H1 (cell line): ENCODE measurements around the gene ARID5A. TPM values are rescaled to one million over a fixed set of nuclear protein-coding genes. Genes with fewer than 3 reads are reported as not detected.

Source experiments
- CTCF ChIA-PET: fragments of 300-600 bp; sonication (Branson Sonifier 250); formaldehyde crosslinking; loops from one replicate; lab custom pipeline; 2021; ENCODE audit not compliant: partially characterized antibody; lab: Charles Lee
- POLR2A ChIA-PET: fragments of 300-600 bp; sonication (Branson Sonifier 250); formaldehyde crosslinking; loops from one replicate; lab custom pipeline; 2021; ENCODE audit warnings: inconsistent platforms; ENCODE audit not compliant: partially characterized antibody; lab: Charles Lee
- DNase-seq, 2 experiments: peaks; one replicate each; pipeline versions ENCODE4 v3.0.0 to v3.0.0-alpha.2; 2010 to 2022; ENCODE audit warnings: low spot score in 2 of 2, low read depth in 1 of 2, mixed read lengths in 1 of 2
- FAIRE-seq: peaks from 2 replicates; lab custom pipeline; 2011; peaks lifted over from hg19 to GRCh38; lab: Jason Lieb, UNC
- H2AFZ ChIP-seq: 2 replicates; pipeline ENCODE4 v1.8.1; 2012; ENCODE audit warnings: low read length, inconsistent platforms
- H2AK5ac ChIP-seq: 2 replicates; pipeline ENCODE4 v1.6.1; 2013; ENCODE audit warnings: low read depth, low read length
- H2BK120ac ChIP-seq: replicated peaks from 2 replicates; pipeline ENCODE3; 2013; ENCODE audit warnings: low read depth, low read length, inconsistent platforms
- H2BK12ac ChIP-seq: 2 replicates; pipeline ENCODE4 v1.6.1; 2013; ENCODE audit warnings: low read depth, low read length
- H2BK15ac ChIP-seq: 2 replicates; pipeline ENCODE4 v1.6.1; 2013; ENCODE audit warnings: low read length
- H2BK20ac ChIP-seq: 2 replicates; pipeline ENCODE4 v1.6.1; 2013; ENCODE audit warnings: low read length
- H2BK5ac ChIP-seq: 2 replicates; pipeline ENCODE4 v1.6.1; 2013; ENCODE audit warnings: low read depth, low read length
- H3K14ac ChIP-seq: 2 replicates; pipeline ENCODE4 v1.6.1; 2013; ENCODE audit warnings: inconsistent platforms; ENCODE audit not compliant: insufficient read length
- H3K18ac ChIP-seq: 2 replicates; pipeline ENCODE4 v1.6.1; 2013; ENCODE audit warnings: low read length; ENCODE audit errors: extremely low read depth
- H3K23ac ChIP-seq: 2 replicates; pipeline ENCODE4 v1.6.1; 2013; ENCODE audit warnings: inconsistent platforms; ENCODE audit not compliant: insufficient read length
- H3K23me2 ChIP-seq: 2 replicates; pipeline ENCODE4 v1.6.1; 2013; ENCODE audit warnings: low read depth, low read length
- H3K27ac ChIP-seq: 2 replicates; pipeline ENCODE4 v1.6.1; 2011; ENCODE audit warnings: low read depth, low read length, inconsistent platforms
- H3K27me3 ChIP-seq, 4 experiments: replicated peaks in 1 of 4; 1 replicate in 1 of 4; 2 replicates in 3 of 4; pipeline versions ENCODE4 v1.6.1 to v1.8.1; 2011 to 2013; ENCODE audit warnings: low read length in 3 of 4, mild to moderate bottlenecking in 3 of 4, inconsistent platforms in 2 of 4, mixed read lengths in 2 of 4, moderate library complexity in 1 of 4; ENCODE audit not compliant: control insufficient read depth in 3 of 4, insufficient read depth in 3 of 4; ENCODE audit errors: extremely low read depth in 1 of 4
- H3K36me3 ChIP-seq, 4 experiments: 2 replicates each; pipeline versions ENCODE4 v1.6.1 to v1.8.1; 2011 to 2013; ENCODE audit warnings: mild to moderate bottlenecking in 4 of 4, low read length in 3 of 4, moderate library complexity in 2 of 4, control low read depth in 1 of 4, inconsistent platforms in 1 of 4; ENCODE audit not compliant: insufficient read depth in 4 of 4, control insufficient read depth in 2 of 4
- H3K4ac ChIP-seq: replicated peaks from 2 replicates; pipeline ENCODE3; 2013; ENCODE audit warnings: low read length, low read depth, mixed read lengths, inconsistent platforms; ENCODE audit not compliant: insufficient read length
- H3K4me1 ChIP-seq, 4 experiments: replicated peaks in 1 of 4; 1 replicate in 1 of 4; 2 replicates in 3 of 4; pipeline versions ENCODE4 v1.6.1 to v1.8.1; 2011 to 2013; ENCODE audit warnings: low read length in 3 of 4, inconsistent platforms in 2 of 4, mixed read lengths in 1 of 4; ENCODE audit not compliant: insufficient read depth in 4 of 4, control insufficient read depth in 3 of 4
- H3K4me2 ChIP-seq, 2 experiments: 2 replicates each; pipeline versions ENCODE4 v1.6.1 to v1.8.1; 2011 to 2013; ENCODE audit warnings: low read depth in 2 of 2, low read length in 2 of 2, control low read depth in 1 of 2, inconsistent platforms in 1 of 2, mild to moderate bottlenecking in 1 of 2; ENCODE audit not compliant: insufficient read depth in 1 of 2
- H3K4me3 ChIP-seq, 4 experiments: fragments of 200-600, 300-600 bp in 1 of 4; sonication (generic), shearing (Covaris generic), sonication (Bioruptor Twin) in 1 of 4; 2 replicates each; pipeline versions ENCODE4 v1.5.1 to v1.8.1; 2011 to 2016; ENCODE audit warnings: low read length in 4 of 4, low read depth in 3 of 4, control low read depth in 2 of 4, inconsistent platforms in 2 of 4, mild to moderate bottlenecking in 2 of 4, mixed read lengths in 1 of 4, moderate library complexity in 1 of 4; ENCODE audit not compliant: insufficient read depth in 2 of 4; ENCODE audit errors: extremely low read depth in 1 of 4
- H3K56ac ChIP-seq: replicated peaks from 2 replicates; pipeline ENCODE3; 2013; ENCODE audit warnings: low read depth, mild to moderate bottlenecking, mixed read lengths, low read length, inconsistent platforms; ENCODE audit not compliant: insufficient read length
- H3K79me1 ChIP-seq: 2 replicates; pipeline ENCODE4 v1.6.1; 2013; ENCODE audit warnings: low read depth, low read length, control low read depth
- H3K79me2 ChIP-seq, 2 experiments: 2 replicates each; pipeline versions ENCODE4 v1.6.1 to v1.8.1; 2012 to 2013; ENCODE audit warnings: low read length in 2 of 2, mild to moderate bottlenecking in 2 of 2, inconsistent platforms in 1 of 2; ENCODE audit not compliant: insufficient read depth in 2 of 2, control insufficient read depth in 1 of 2
- H3K9ac ChIP-seq, 4 experiments: replicated peaks in 1 of 4; 1 replicate in 1 of 4; 2 replicates in 3 of 4; pipeline versions ENCODE4 v1.6.1 to v1.8.1; 2011 to 2013; ENCODE audit warnings: low read depth in 3 of 4, low read length in 3 of 4, control low read depth in 2 of 4, mild to moderate bottlenecking in 2 of 4, moderate library complexity in 2 of 4, inconsistent platforms in 1 of 4; ENCODE audit errors: extremely low read depth in 1 of 4
- H3K9me3 ChIP-seq, 2 experiments: 2 replicates each; pipeline versions ENCODE4 v1.6.1 to v1.8.1; 2012 to 2013; ENCODE audit warnings: mild to moderate bottlenecking in 2 of 2, moderate library complexity in 2 of 2, control low read depth in 1 of 2, inconsistent platforms in 1 of 2, low read depth in 1 of 2, low read length in 1 of 2, mixed read lengths in 1 of 2; ENCODE audit not compliant: insufficient read depth in 2 of 2
- H4K20me1 ChIP-seq, 2 experiments: replicated peaks in 1 of 2; 2 replicates each; pipeline versions ENCODE3 to v1.8.1; 2011 to 2013; ENCODE audit warnings: inconsistent platforms in 2 of 2, low read length in 2 of 2, mild to moderate bottlenecking in 1 of 2; ENCODE audit not compliant: insufficient read depth in 2 of 2, control insufficient read depth in 1 of 2
- H4K5ac ChIP-seq: 2 replicates; pipeline ENCODE4 v1.6.1; 2013; ENCODE audit warnings: low read length, low read depth, mixed read lengths, inconsistent platforms; ENCODE audit not compliant: insufficient read length
- H4K8ac ChIP-seq: 2 replicates; pipeline ENCODE4 v1.8.0; 2013; ENCODE audit warnings: mild to moderate bottlenecking, moderate library complexity, low read length, inconsistent platforms; ENCODE audit not compliant: insufficient read depth; ENCODE audit errors: extremely low read depth
- H4K91ac ChIP-seq: replicated peaks from 2 replicates; pipeline ENCODE3; 2013; ENCODE audit warnings: low read length, mixed read lengths, inconsistent platforms; ENCODE audit not compliant: insufficient read length
- CHD1 ChIP-seq: IDR thresholded peaks from 2 replicates; pipeline ENCODE4 v1.6.1; 2012; ENCODE audit warnings: low read depth, low read length, improper control_type of control experiment
- GTF2F1 ChIP-seq: IDR thresholded peaks from 2 replicates; pipeline ENCODE4 v1.6.1; 2012; ENCODE audit warnings: low read depth, low read length, improper control_type of control experiment, borderline replicate concordance
- POLR2AphosphoS5 ChIP-seq: IDR thresholded peaks from 2 replicates; pipeline ENCODE4 v1.6.1; 2011; ENCODE audit warnings: low read depth, low read length
- SIN3A ChIP-seq, 2 experiments: IDR thresholded peaks in 1 of 2; conservative IDR thresholded peaks in 1 of 2; 2 replicates each; pipeline ENCODE4 v1.6.1; 2011 to 2012; ENCODE audit warnings: low read length in 2 of 2, improper control_type of control experiment in 1 of 2, low read depth in 1 of 2, mild to moderate bottlenecking in 1 of 2
- SIX5 ChIP-seq: IDR thresholded peaks from 2 replicates; pipeline ENCODE4 v1.6.1; 2011; ENCODE audit warnings: mild to moderate bottlenecking, low read depth, low read length
- SRF ChIP-seq: IDR thresholded peaks from 2 replicates; pipeline ENCODE4 v1.6.1; 2011; ENCODE audit warnings: mild to moderate bottlenecking, low read depth, low read length, moderate library complexity
- TAF1 ChIP-seq: IDR thresholded peaks from 2 replicates; pipeline ENCODE4 v1.6.1; 2011; ENCODE audit warnings: mild to moderate bottlenecking, low read depth, low read length
- TBP ChIP-seq: IDR thresholded peaks from 2 replicates; pipeline ENCODE4 v1.6.1; 2011; ENCODE audit warnings: low read depth, low read length, improper control_type of control experiment
- TEAD4 ChIP-seq: IDR thresholded peaks from 2 replicates; pipeline ENCODE4 v1.6.1; 2012; ENCODE audit warnings: low read depth, low read length, inconsistent platforms, mixed read lengths
- ZNF274 ChIP-seq: IDR thresholded peaks from 2 replicates; pipeline ENCODE4 v1.7.0; 2012; ENCODE audit warnings: low read length, borderline replicate concordance; ENCODE audit errors: extremely low read depth
- WGBS, 2 experiments: shearing (Covaris generic) in 1 of 2; methylation state at CpG; one replicate each; pipeline versions ENCODE4 v1.1.6 to v1.1.7; 2013 to 2015; ENCODE audit warnings: low lambda C conversion rate in 2 of 2, mixed read lengths in 2 of 2, inconsistent platforms in 1 of 2, low coverage in 1 of 2, missing lambda C conversion rate in 1 of 2; ENCODE audit not compliant: insufficient replicate concordance in 2 of 2, insufficient coverage in 1 of 2, insufficient read length in 1 of 2; ENCODE audit errors: extremely low coverage in 1 of 2, missing lambda C conversion rate in 1 of 2; 5-methylcytosine and 5-hydroxymethylcytosine counted together
- polyA plus RNA-seq, 7 experiments: library from polyadenylated mRNA; depleted of rRNA in 3 of 7; stranded (reverse) in 5 of 7; unstranded in 2 of 7; fragments of >200 nt in 5 of 7; fragments of 200-250 nt in 2 of 7; gene quantifications; 1 replicate in 5 of 7; 2 replicates in 1 of 7; 4 replicates in 1 of 7; pipeline versions ENCODE4 v1.2.1 to v1.2.3, GENCODE V29; 2011 to 2013; ENCODE audit warnings: missing spikeins in 2 of 7, mixed read lengths in 2 of 7
- total RNA-seq: library from RNA; stranded (reverse); fragmentation: NEBNext Ultra II Directional; extraction: Animal tissue kit (Norgen Biotek cat#: 25700); gene quantifications from 2 replicates; pipeline ENCODE4 v1.2.1, GENCODE V29; 2021

Gene ARID5A
- total and polyA plus RNA-seq, 2 of the 8 experiments (the other 6 are each of a cell fraction or from before 2014, with no cell fraction given) = 3.3 to 5.3 TPM

GRCh38 chr2:96564026-96564425 lies 27.5 kb downstream of the ARID5A start:
- FAIRE-seq (no peak), DNase-seq (no peak)
- Histone ChIP-seq H4K5ac (no peak overlapping the region), H3K14ac (no peak overlapping the region), H3K56ac (no peak overlapping the region), H2AK5ac (peak overlapping the region; percentile 87; the same call in 1 of the 2 replicates), H4K91ac (peak overlapping the region; percentile 17), H3K23ac (no peak overlapping the region), H3K4me1 (peaks cover 0 to 8% (median 6%) of the 10 kb centered on the region in 4 experiments; a peak in 4 of 7 replicates), H3K4ac (no peak overlapping the region), H3K36me3 (no peaks in the 10 kb centered on the region), H2BK20ac (no peak overlapping the region), H2BK12ac (peak overlapping the region; percentile 70; the same call in 1 of the 2 replicates), H3K79me1 (no peaks in the 10 kb centered on the region), H3K23me2 (no peaks in the 10 kb centered on the region; the same call in 1 of the 2 replicates), H2BK5ac (no peak overlapping the region), H3K27ac (no peak overlapping the region), H2BK15ac (no peak overlapping the region), H2AFZ (no peak overlapping the region), H3K4me2 (no peak overlapping the region), H3K9ac (no peak overlapping the region), H4K20me1 (no peaks in the 10 kb centered on the region), H2BK120ac (no peak overlapping the region), H3K18ac (no peak overlapping the region), H3K9me3 (no peaks in the 10 kb centered on the region), H3K27me3 (no peaks in the 10 kb centered on the region), H3K79me2 (no peaks in the 10 kb centered on the region), H4K8ac (no peak overlapping the region), H3K4me3 (no peak overlapping the region)
- WGBS, 2 experiments = 91% methylated on average over 4 of the region's 4 CpGs; no CpG with 5 or more reads in 1 of the 2 experiments
- ChIA-PET CTCF (interaction anchor here (3.0 to 5.3 kb wide), 2 partner anchors 10 to 14 kb away, joined by 8 to 40 read pairs; no protein-coding TSS in a partner anchor), POLR2A (interaction anchor here (1.0 kb wide), 1 partner anchor 26 kb away, joined by 3 read pairs; no protein-coding TSS in a partner anchor)
- TF ChIP-seq ZNF274 (no peak), GTF2F1 (no peak), TAF1 (no peak), SRF (no peak), SIX5 (no peak), POLR2AphosphoS5 (no peak), TEAD4 (no peak), TBP (no peak), SIN3A (conservative IDR thresholded peaks at IDR 0.05 in 1 of 2, IDR thresholded peaks at IDR 0.05 in 1 of 2; ENCODE audit: low read depth in 1 of 2, low read length in 2 of 2) (no peak), CHD1 (no peak)
